Fibroblast of lung (primary cell): ENCODE measurements around the gene NUP98. TPM values are rescaled to one million over a fixed set of nuclear protein-coding genes. Genes with fewer than 3 reads are reported as not detected.

Experiments used
- DNase-seq, 2 donors: peaks; one replicate each; pipeline versions ENCODE4 v3.0.0 to v3.0.0-alpha.2; 2010; ENCODE audit warnings: low read depth in 2 of 2
- H2AFZ ChIP-seq: 2 replicates; pipeline ENCODE4 v1.5.1; 2012; ENCODE audit warnings: low read length, control low read depth, inconsistent platforms
- H3K27ac ChIP-seq: 2 replicates; pipeline ENCODE4 v1.5.1; 2011; ENCODE audit warnings: low read length, control low read depth; ENCODE audit not compliant: insufficient read depth
- H3K27me3 ChIP-seq: 2 replicates; pipeline ENCODE4 v1.5.1; 2011; ENCODE audit warnings: mild to moderate bottlenecking, low read length; ENCODE audit not compliant: control insufficient read depth, insufficient read depth
- H3K36me3 ChIP-seq: 2 replicates; pipeline ENCODE4 v1.5.1; 2011; ENCODE audit warnings: low read length; ENCODE audit not compliant: control insufficient read depth, insufficient read depth
- H3K4me1 ChIP-seq: 2 replicates; pipeline ENCODE4 v1.5.1; 2011; ENCODE audit warnings: low read length; ENCODE audit not compliant: control insufficient read depth, insufficient read depth; ENCODE audit errors: extremely low read depth
- H3K4me2 ChIP-seq: 2 replicates; pipeline ENCODE4 v1.5.1; 2011; ENCODE audit warnings: low read length, control low read depth; ENCODE audit not compliant: insufficient read depth; ENCODE audit errors: extremely low read depth
- H3K4me3 ChIP-seq, 4 experiments: fragments of 200-600 bp in 1 of 4; sonication (generic) in 1 of 4; replicated peaks in 1 of 4; 2 replicates each; pipeline ENCODE4 v1.5.1; 2011 to 2016; ENCODE audit warnings: low read length in 4 of 4, low read depth in 3 of 4, mild to moderate bottlenecking in 3 of 4, control low read depth in 2 of 4, inconsistent platforms in 1 of 4, mixed read lengths in 1 of 4; ENCODE audit not compliant: insufficient read depth in 1 of 4; ENCODE audit errors: control extremely low read depth in 1 of 4
- H3K79me2 ChIP-seq: 2 replicates; pipeline ENCODE4 v1.5.1; 2012; ENCODE audit warnings: mild to moderate bottlenecking, low read length, inconsistent platforms; ENCODE audit not compliant: control insufficient read depth, insufficient read depth
- H3K9ac ChIP-seq: 2 replicates; pipeline ENCODE4 v1.5.1; 2011; ENCODE audit warnings: mild to moderate bottlenecking, low read length, control low read depth; ENCODE audit not compliant: insufficient read depth
- H3K9me3 ChIP-seq: 2 replicates; pipeline ENCODE4 v1.5.1; 2012; ENCODE audit warnings: low read depth, low read length; ENCODE audit not compliant: control insufficient read depth, insufficient read depth
- H4K20me1 ChIP-seq: 2 replicates; pipeline ENCODE4 v1.5.1; 2011; ENCODE audit warnings: low read length; ENCODE audit not compliant: control insufficient read depth, insufficient read depth; ENCODE audit errors: extremely low read depth
- CTCF ChIP-seq, 2 donors: IDR thresholded peaks in 1 of 2; conservative IDR thresholded peaks in 1 of 2; 1 replicate in 1 of 2; 2 replicates in 1 of 2; pipeline ENCODE4 v1.5.1; 2011 to 2012; ENCODE audit warnings: low read length in 2 of 2, control low read depth in 1 of 2, inconsistent platforms in 1 of 2, low read depth in 1 of 2, mild to moderate bottlenecking in 1 of 2
- EZH2 ChIP-seq: IDR thresholded peaks from 2 replicates; pipeline ENCODE4 v1.5.1; 2012; ENCODE audit warnings: low read length, control low read depth, mild to moderate bottlenecking; ENCODE audit errors: missing control alignments
- polyA plus RNA-seq, 2 donors: library from polyadenylated mRNA; depleted of rRNA in 1 of 2; stranded (reverse) in 1 of 2; unstranded in 1 of 2; fragments of >200 nt; gene quantifications; 2 replicates each; pipeline ENCODE4 v1.2.1, GENCODE V29; 2011 to 2012; ENCODE audit warnings: missing spikeins in 1 of 2
- total RNA-seq: library from RNA; depleted of rRNA; stranded (reverse); fragments of >200 nt; gene quantifications from 2 replicates; pipeline ENCODE4 v1.2.1, GENCODE V29; 2014

NUP98 gene
- total and polyA plus RNA-seq, 2 donors (not counting 1 experiment from before 2014, with no cell fraction given): 60.6 to 99.6 TPM

- TF ChIP-seq EZH2: no peak
- TF ChIP-seq CTCF (conservative IDR thresholded peaks at IDR 0.05 in 1 of 2, IDR thresholded peaks at IDR 0.05 in 1 of 2; ENCODE audit: low read depth in 1 of 2, low read length in 2 of 2): peak; percentile 14 to 22
- Histone ChIP-seq H3K36me3 (no peaks in the 10 kb centered on the region), H3K4me3 (peak overlapping the region; percentile 47 to 90 (median 77)), H2AFZ (peak overlapping the region; percentile 52), H3K9me3 (no peaks in the 10 kb centered on the region), H3K27ac (no peak overlapping the region), H3K27me3 (no peaks in the 10 kb centered on the region), H4K20me1 (no peaks in the 10 kb centered on the region), H3K4me2 (peak overlapping the region; percentile 60), H3K4me1 (no peaks in the 10 kb centered on the region), H3K9ac (no peak overlapping the region), H3K79me2 (no peaks in the 10 kb centered on the region)
- peak; percentile 33 to 43 for DNase-seq
Observed at GRCh38 chr11:3808861-3809623, 11.7 kb upstream of the NUP98 start.

GRCh38 chr11:3807909-3808860, 10.8 kb upstream of the NUP98 start, which contains the start of gene PGAP2:
Gene PGAP2 (plus strand): TSS chr11:3808560. CDS start chr11:3811260, 2,700 bp downstream.
- no peaks in the 10 kb centered on the region for H3K9me3 ChIP-seq
- H3K4me3 ChIP-seq: peak within 1 kb of the TSS; percentile 47 to 90 (median 77)
- H3K79me2 ChIP-seq: no peaks in the 10 kb centered on the region
- H3K4me1 ChIP-seq: no peaks in the 10 kb centered on the region
- no peak for TF ChIP-seq EZH2
- peak; percentile 72 to 86 for TF ChIP-seq CTCF (conservative IDR thresholded peaks at IDR 0.05 in 1 of 2, IDR thresholded peaks at IDR 0.05 in 1 of 2; ENCODE audit: low read depth in 1 of 2, low read length in 2 of 2)
- peak within 1 kb of the TSS; percentile 26 for H3K27ac ChIP-seq
- no peaks in the 10 kb centered on the region for H3K36me3 ChIP-seq
- H2AFZ ChIP-seq: peak within 1 kb of the TSS; percentile 88
- DNase-seq: peak; percentile 23 to 43
- H3K27me3 ChIP-seq: no peaks in the 10 kb centered on the region
- H3K4me2 ChIP-seq: peak within 1 kb of the TSS; percentile 60
- H3K9ac ChIP-seq: peak within 1 kb of the TSS; percentile 64
- no peaks in the 10 kb centered on the region for H4K20me1 ChIP-seq
